Astrocyte (in vitro differentiated cells and primary cell): ENCODE results near the gene HBP1.

Experiments used
- EZH2 ChIP-seq: IDR thresholded peaks from 2 replicates; pipeline ENCODE4 v1.6.1; 2012; ENCODE audit warnings: mild to moderate bottlenecking, low read length, inconsistent platforms; ENCODE audit not compliant: insufficient read depth
- TF ChIP-seq, protein P1 (sequence below): IDR thresholded peaks from 2 replicates; pipeline ENCODE4 v1.5.1; 2011; ENCODE audit warnings: low read depth, mild to moderate bottlenecking, inconsistent platforms, low read length, moderate library complexity; ENCODE audit not compliant: insufficient read depth

DNA sequence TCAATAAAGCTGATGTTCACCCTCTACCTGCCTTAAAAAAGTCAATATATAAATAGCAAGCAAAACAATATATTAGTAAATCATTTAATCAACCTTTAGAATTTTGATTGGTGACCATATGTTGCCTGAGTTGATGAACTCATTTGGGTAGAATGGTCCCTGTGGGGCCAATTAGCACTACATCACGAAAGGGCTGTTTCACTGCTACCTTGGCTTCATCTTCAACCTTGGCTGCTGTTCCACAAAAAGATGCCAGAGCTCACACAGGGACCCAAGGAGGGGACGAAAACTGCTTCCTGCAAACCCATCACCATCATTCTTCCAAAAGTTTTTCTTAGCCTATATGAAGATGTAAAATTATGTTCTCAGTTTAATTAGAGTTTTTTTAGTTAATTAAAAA is 35.4 kb upstream of the HBP1 start:
- TF ChIP-seq, protein P1, sequence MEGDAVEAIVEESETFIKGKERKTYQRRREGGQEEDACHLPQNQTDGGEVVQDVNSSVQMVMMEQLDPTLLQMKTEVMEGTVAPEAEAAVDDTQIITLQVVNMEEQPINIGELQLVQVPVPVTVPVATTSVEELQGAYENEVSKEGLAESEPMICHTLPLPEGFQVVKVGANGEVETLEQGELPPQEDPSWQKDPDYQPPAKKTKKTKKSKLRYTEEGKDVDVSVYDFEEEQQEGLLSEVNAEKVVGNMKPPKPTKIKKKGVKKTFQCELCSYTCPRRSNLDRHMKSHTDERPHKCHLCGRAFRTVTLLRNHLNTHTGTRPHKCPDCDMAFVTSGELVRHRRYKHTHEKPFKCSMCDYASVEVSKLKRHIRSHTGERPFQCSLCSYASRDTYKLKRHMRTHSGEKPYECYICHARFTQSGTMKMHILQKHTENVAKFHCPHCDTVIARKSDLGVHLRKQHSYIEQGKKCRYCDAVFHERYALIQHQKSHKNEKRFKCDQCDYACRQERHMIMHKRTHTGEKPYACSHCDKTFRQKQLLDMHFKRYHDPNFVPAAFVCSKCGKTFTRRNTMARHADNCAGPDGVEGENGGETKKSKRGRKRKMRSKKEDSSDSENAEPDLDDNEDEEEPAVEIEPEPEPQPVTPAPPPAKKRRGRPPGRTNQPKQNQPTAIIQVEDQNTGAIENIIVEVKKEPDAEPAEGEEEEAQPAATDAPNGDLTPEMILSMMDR: no peak
- no peak for TF ChIP-seq EZH2
